K562 (cell line): ENCODE measurements around the gene FMOD. TPM values are rescaled to one million over a fixed set of nuclear protein-coding genes. Genes with fewer than 3 reads are reported as not detected.
"Not testable (repeated sequence)": the region's sequence is repeated elsewhere in the genome, so short reads cannot be mapped to it uniquely, and the experiment has no call there.

Experiments
- LARP7 ChIP-seq: fragments of 450-650 bp; IDR thresholded peaks from 2 replicates; pipeline ENCODE4 v1.6.1; 2016
- NCOA4 ChIP-seq: fragments of 450-650 bp; IDR thresholded peaks from 2 replicates; pipeline ENCODE4 v1.6.1; 2018; ENCODE audit warnings: mild to moderate bottlenecking; ENCODE audit not compliant: partially characterized antibody
- TOE1 ChIP-seq, 2 experiments: fragments of 450-650 bp in 1 of 2; sonication (generic) in 1 of 2; formaldehyde crosslinking in 1 of 2; IDR thresholded peaks; 2 replicates each; pipeline versions ENCODE4 v1.7.1 to v1.8.0; 2016 to 2022; ENCODE audit warnings: borderline replicate concordance in 2 of 2, mild to moderate bottlenecking in 2 of 2, antibody characterized with exemption in 1 of 2, inconsistent platforms in 1 of 2, low read depth in 1 of 2, missing genetic modification reagents in 1 of 2, moderate library complexity in 1 of 2
- polyA plus RNA-seq, 8 experiments: library from polyadenylated mRNA; depleted of rRNA in 4 of 8; stranded (reverse) in 5 of 8; unstranded in 3 of 8; fragments of >200 nt; fragmentation: Nextera tagmentation in 2 of 8; fragmentation: Illumina TruSeq in 1 of 8; extraction: Ambion mirVana in 2 of 8; extraction: Trizol in 1 of 8; gene quantifications; 2 replicates each; pipeline versions ENCODE4 v1.2.1 to v1.2.3, GENCODE V29; 2011 to 2014; ENCODE audit warnings: inconsistent platforms in 1 of 8, missing spikeins in 1 of 8
- total RNA-seq, 7 experiments: library from RNA; depleted of rRNA in 6 of 7; stranded (reverse); fragments of >200 nt in 6 of 7; fragmentation: Illumina TruSeq in 2 of 7; extraction: Trizol in 2 of 7; gene quantifications; 2 replicates each; pipeline versions ENCODE4 v1.2.1 to v1.2.3, GENCODE V29; 2011 to 2021; ENCODE audit warnings: low replicate concordance in 1 of 7
- TF ChIP-seq, protein P1 (sequence below), 2 experiments: fragments of 450-650 bp in 1 of 2; sonication (generic) in 1 of 2; formaldehyde crosslinking in 1 of 2; IDR thresholded peaks; 2 replicates each; pipeline versions ENCODE4 v1.7.1 to v1.9.0; 2016 to 2022; ENCODE audit warnings: inconsistent platforms in 1 of 2, mild to moderate bottlenecking in 1 of 2, missing genetic modification reagents in 1 of 2
- TF ChIP-seq, protein P2 (sequence below): fragments of 450-650 bp; formaldehyde crosslinking; IDR thresholded peaks from 2 replicates; pipeline ENCODE4 v1.4.0; 2020; ENCODE audit warnings: mild to moderate bottlenecking, mixed read lengths
- TF ChIP-seq, protein P3 (sequence below): sonication (generic); formaldehyde crosslinking; IDR thresholded peaks from 2 replicates; pipeline ENCODE4 v1.9.0; 2022; ENCODE audit warnings: mild to moderate bottlenecking, missing genetic modification reagents

Gene FMOD
- total and polyA plus RNA-seq, 9 of the 15 experiments (the other 6 are each of a cell fraction or from before 2014, with no cell fraction given), result 0.03 to 0.13 (median 0.03) TPM; not detected in 6

DNA sequence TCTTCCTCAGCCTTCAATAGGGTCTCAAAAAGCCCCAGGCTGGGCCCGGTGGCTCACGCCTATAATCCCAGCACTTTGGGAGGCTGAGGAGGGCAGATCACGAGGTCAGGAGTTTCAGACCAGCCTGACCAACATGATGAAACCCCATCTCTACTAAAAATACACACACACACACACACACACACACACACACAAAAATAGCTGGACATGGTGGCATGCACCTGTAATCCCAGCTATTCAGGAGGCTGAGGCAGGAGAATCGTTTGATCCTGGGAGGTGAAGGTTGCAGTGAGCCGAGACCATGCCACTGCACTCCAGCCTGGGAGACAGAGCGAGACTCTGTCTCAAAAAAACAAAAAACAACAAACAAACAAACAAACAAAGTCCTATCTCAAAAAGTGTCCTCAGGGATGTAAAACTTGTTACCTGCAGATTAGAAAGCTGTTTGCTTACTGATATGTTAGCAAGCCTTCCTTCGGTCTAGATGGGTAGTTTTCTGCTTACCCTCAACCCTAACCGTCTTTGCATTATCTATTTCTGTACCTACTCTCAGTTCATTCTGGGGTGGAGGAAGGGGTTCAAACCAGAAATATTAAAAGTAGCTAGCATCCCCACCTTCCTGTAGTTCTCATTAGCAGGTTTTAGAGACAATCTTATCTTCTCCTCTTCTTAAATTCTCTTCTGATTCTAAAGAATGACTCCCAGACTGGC, 51.0 kb downstream of the FMOD start (continued):
- TF ChIP-seq, protein P1, sequence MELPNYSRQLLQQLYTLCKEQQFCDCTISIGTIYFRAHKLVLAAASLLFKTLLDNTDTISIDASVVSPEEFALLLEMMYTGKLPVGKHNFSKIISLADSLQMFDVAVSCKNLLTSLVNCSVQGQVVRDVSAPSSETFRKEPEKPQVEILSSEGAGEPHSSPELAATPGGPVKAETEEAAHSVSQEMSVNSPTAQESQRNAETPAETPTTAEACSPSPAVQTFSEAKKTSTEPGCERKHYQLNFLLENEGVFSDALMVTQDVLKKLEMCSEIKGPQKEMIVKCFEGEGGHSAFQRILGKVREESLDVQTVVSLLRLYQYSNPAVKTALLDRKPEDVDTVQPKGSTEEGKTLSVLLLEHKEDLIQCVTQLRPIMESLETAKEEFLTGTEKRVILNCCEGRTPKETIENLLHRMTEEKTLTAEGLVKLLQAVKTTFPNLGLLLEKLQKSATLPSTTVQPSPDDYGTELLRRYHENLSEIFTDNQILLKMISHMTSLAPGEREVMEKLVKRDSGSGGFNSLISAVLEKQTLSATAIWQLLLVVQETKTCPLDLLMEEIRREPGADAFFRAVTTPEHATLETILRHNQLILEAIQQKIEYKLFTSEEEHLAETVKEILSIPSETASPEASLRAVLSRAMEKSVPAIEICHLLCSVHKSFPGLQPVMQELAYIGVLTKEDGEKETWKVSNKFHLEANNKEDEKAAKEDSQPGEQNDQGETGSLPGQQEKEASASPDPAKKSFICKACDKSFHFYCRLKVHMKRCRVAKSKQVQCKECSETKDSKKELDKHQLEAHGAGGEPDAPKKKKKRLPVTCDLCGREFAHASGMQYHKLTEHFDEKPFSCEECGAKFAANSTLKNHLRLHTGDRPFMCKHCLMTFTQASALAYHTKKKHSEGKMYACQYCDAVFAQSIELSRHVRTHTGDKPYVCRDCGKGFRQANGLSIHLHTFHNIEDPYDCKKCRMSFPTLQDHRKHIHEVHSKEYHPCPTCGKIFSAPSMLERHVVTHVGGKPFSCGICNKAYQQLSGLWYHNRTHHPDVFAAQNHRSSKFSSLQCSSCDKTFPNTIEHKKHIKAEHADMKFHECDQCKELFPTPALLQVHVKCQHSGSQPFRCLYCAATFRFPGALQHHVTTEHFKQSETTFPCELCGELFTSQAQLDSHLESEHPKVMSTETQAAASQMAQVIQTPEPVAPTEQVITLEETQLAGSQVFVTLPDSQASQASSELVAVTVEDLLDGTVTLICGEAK (IDR thresholded peaks at IDR 0.05), result peak; percentile 25; the same call in 1 of the 2 replicates
- TF ChIP-seq, protein P1 (CRISPR knock-in tag; IDR thresholded peaks at IDR 0.05), result not testable (repeated sequence)
- TF ChIP-seq, protein P2, sequence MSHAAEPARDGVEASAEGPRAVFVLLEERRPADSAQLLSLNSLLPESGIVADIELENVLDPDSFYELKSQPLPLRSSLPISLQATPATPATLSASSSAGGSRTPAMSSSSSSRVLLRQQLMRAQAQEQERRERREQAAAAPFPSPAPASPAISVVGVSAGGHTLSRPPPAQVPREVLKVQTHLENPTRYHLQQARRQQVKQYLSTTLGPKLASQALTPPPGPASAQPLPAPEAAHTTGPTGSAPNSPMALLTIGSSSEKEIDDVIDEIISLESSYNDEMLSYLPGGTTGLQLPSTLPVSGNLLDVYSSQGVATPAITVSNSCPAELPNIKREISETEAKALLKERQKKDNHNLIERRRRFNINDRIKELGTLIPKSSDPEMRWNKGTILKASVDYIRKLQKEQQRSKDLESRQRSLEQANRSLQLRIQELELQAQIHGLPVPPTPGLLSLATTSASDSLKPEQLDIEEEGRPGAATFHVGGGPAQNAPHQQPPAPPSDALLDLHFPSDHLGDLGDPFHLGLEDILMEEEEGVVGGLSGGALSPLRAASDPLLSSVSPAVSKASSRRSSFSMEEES (CRISPR knock-in tag), result peak; percentile 22; the same call in 1 of the 2 replicates
- TF ChIP-seq, protein P3, sequence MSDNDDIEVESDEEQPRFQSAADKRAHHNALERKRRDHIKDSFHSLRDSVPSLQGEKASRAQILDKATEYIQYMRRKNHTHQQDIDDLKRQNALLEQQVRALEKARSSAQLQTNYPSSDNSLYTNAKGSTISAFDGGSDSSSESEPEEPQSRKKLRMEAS (CRISPR knock-in tag), result 0 out of 2 replicates have a peak, but pooled peaks have one; percentile 8
- TF ChIP-seq NCOA4 (peak; percentile 47), LARP7 (0 out of 2 replicates have a peak, but pooled peaks have one; percentile 65), TOE1 (IDR thresholded peaks at IDR 0.05; ENCODE audit: borderline replicate concordance) (0 out of 2 replicates have a peak, but pooled peaks have one; percentile 5)
- not testable (repeated sequence) for TF ChIP-seq TOE1 (CRISPR knock-in tag; IDR thresholded peaks at IDR 0.05; ENCODE audit: borderline replicate concordance, low read depth)
